Right lobe of liver (tissue), 6 donors: ENCODE measurements around the gene KBTBD12. TPM values are rescaled to one million over a fixed set of nuclear protein-coding genes. Genes with fewer than 3 reads are reported as not detected.

Experiments used
- ATAC-seq, 4 donors: fragments of 200-7000 bp; cut with Tn5 transposase; one replicate each; pipeline ENCODE4 v1.9.1; 2020; ENCODE audit warnings: mild to moderate bottlenecking in 4 of 4, moderate library complexity in 4 of 4
- DNase-seq, 3 donors: peaks; one replicate each; pipeline ENCODE4 v3.0.0-alpha.2; 2020
- H3K27ac ChIP-seq, 3 donors: fragments of 200-600 bp; one replicate each; pipeline ENCODE4 v1.8.0; 2022
- H3K27me3 ChIP-seq, 2 donors: fragments of 200-600 bp; one replicate each; pipeline ENCODE4 v1.8.0; 2022
- H3K36me3 ChIP-seq, 4 donors: fragments of 200-600 bp; sonication (generic) in 1 of 4; one replicate each; pipeline versions ENCODE4 v1.5.1 to v1.8.0; 2017 to 2022; ENCODE audit warnings: control low read depth in 1 of 4
- H3K4me1 ChIP-seq, 4 donors: fragments of 200-600 bp; sonication (generic) in 1 of 4; one replicate each; pipeline versions ENCODE4 v1.5.1 to v1.8.0; 2017 to 2022; ENCODE audit warnings: control low read depth in 1 of 4
- H3K4me3 ChIP-seq, 3 donors: fragments of 200-600 bp; one replicate each; pipeline ENCODE4 v1.8.0; 2022
- H3K9me3 ChIP-seq, 4 donors: fragments of 200-600 bp; sonication (generic) in 1 of 4; one replicate each; pipeline versions ENCODE4 v1.5.1 to v1.8.0; 2017 to 2022; ENCODE audit warnings: control low read depth in 1 of 4
- CTCF ChIP-seq, 4 donors: fragments of 200-600 bp in 3 of 4; fragments of 450-650 bp in 1 of 4; IDR thresholded peaks; one replicate each; pipeline versions ENCODE4 v1.5.1 to v1.8.0; 2016 to 2022; ENCODE audit warnings: antibody characterized with exemption in 4 of 4, mild to moderate bottlenecking in 2 of 4
- POLR2A ChIP-seq: fragments of 450-650 bp; IDR thresholded peaks from one replicate; pipeline ENCODE4 v1.6.1; 2017; ENCODE audit warnings: antibody characterized with exemption, mild to moderate bottlenecking
- WGBS: methylation state at CpG from one replicate; pipeline ENCODE4 v1.1.6; 2018; ENCODE audit warnings: low coverage, low lambda C conversion rate; ENCODE audit not compliant: insufficient coverage; ENCODE audit errors: missing lambda C conversion rate; 5-methylcytosine and 5-hydroxymethylcytosine counted together
- intact Hi-C, 2 donors: fragments of 100-400 bp; cut with DNase I; formaldehyde crosslinking; loops; one replicate each; pipeline versions ENCODE4 v1.11.2 to v1.14.1; 2022
- long read RNA-seq: library from polyadenylated mRNA; unstranded; transcript quantifications from one replicate; pipeline ENCODE4 v2.0.0, GENCODE V29; 2019
- total RNA-seq, 6 experiments: library from RNA; depleted of rRNA in 2 of 6; stranded (reverse); fragments of >200 nt in 2 of 6; fragmentation: NEBNext Ultra II Directional in 3 of 6; extraction: Animal tissue kit (Norgen Biotek cat#: 25700) in 3 of 6; gene quantifications; one replicate each; pipeline versions ENCODE4 v1.1.0 to v1.2.4, GENCODE V29; 2016 to 2023
- donor health status: DM: no; HTN: yes; CAD: no.
- donor health status: DM: no; HTN: no; CAD: no.
- donor health status: DM: no; HTN: no; CAD: no.
- donor health status: DM: no; HTN: yes; CAD: no.
- donor health status: DM: no; HTN: yes; CAD: no.

KBTBD12 gene
- total RNA-seq, result under 1 TPM in 1 of 6 experiments, not detected in 5; 0.22 TPM
- long read RNA-seq, result 0 reads

- DNase-seq, result peak in 2 of 3 donors; percentile 29 to 51
- TF ChIP-seq CTCF (IDR thresholded peaks at IDR 0.05) (no peak), POLR2A (no peak)
- peak within 1 kb of the TSS; percentile 29 to 54 (median 34) for H3K4me3 ChIP-seq
- 18% methylated on average over 18 of the region's 69 CpGs for WGBS
- no peaks in the 10 kb centered on the region for H3K9me3 ChIP-seq
- H3K27me3 ChIP-seq, result peaks cover 0 to 11% of the 10 kb centered on the region in 2 donors
- intact Hi-C loops, result no loop called here
- no peaks in the 10 kb centered on the region for H3K36me3 ChIP-seq
- ATAC-seq, result peak; percentile 54 to 73 (median 62)
- H3K27ac ChIP-seq, result no peak within 1 kb of the TSS
- peaks cover 0 to 9% (median 0%) of the 10 kb centered on the region in 4 donors for H3K4me1 ChIP-seq
Observed at GRCh38 chr3:127915115-127915936, at the start of gene KBTBD12. Gene KBTBD12, plus strand, starts transcription at chr3:127915232. Its CDS starts 7,830 bp downstream, at chr3:127923062.

- Histone ChIP-seq H3K9me3 (no peaks in the 10 kb centered on the region), H3K36me3 (no peaks in the 10 kb centered on the region), H3K4me1 (no peaks in the 10 kb centered on the region), H3K27ac (no peak overlapping the region), H3K4me3 (no peak overlapping the region), H3K27me3 (no peaks in the 10 kb centered on the region)
- TF ChIP-seq CTCF (IDR thresholded peaks at IDR 0.05) (no peak), POLR2A (no peak)
- ATAC-seq, result no peak
- no peak for DNase-seq
- intact Hi-C loops, result no loop called here
- 79% methylated on average over 4 of the region's 4 CpGs for WGBS
Observed at GRCh38 chr3:127865941-127866340, 49.1 kb upstream of the KBTBD12 start.

- intact Hi-C loops, result no loop called here
- 89% methylated on average over 2 of the region's 2 CpGs for WGBS
- no peak for DNase-seq
Observed at GRCh38 chr3:127867412-127867811, 47.6 kb upstream of the KBTBD12 start.

GRCh38 chr3:127867986-127868385 lies 47.0 kb upstream of the KBTBD12 start:
- TF ChIP-seq CTCF (IDR thresholded peaks at IDR 0.05) (no peak), POLR2A (no peak)
- Histone ChIP-seq H3K36me3 (no peaks in the 10 kb centered on the region), H3K27ac (no peak overlapping the region), H3K4me3 (no peak overlapping the region), H3K27me3 (no peaks in the 10 kb centered on the region), H3K4me1 (no peaks in the 10 kb centered on the region), H3K9me3 (no peaks in the 10 kb centered on the region)
- intact Hi-C loops, result no loop called here
- ATAC-seq, result no peak
- no peak for DNase-seq

More at GRCh38 chr3:127867412-127867811, 47.6 kb upstream of the KBTBD12 start:
- Histone ChIP-seq H3K27me3 (no peaks in the 10 kb centered on the region), H3K9me3 (no peaks in the 10 kb centered on the region), H3K36me3 (no peaks in the 10 kb centered on the region), H3K4me1 (no peaks in the 10 kb centered on the region), H3K4me3 (no peak overlapping the region), H3K27ac (no peak overlapping the region)
- TF ChIP-seq POLR2A (no peak), CTCF (IDR thresholded peaks at IDR 0.05) (no peak)
- no peak for ATAC-seq
